ENCODE data around the gene KAT5.
A peak's percentile ranks its signal among the peaks of the same experiment; 100 is the strongest.
"Not testable (repeated sequence)": the region's sequence is repeated elsewhere in the genome, so short reads cannot be mapped to it uniquely, and the experiment has no call there.

KAT5 gene

DNA sequence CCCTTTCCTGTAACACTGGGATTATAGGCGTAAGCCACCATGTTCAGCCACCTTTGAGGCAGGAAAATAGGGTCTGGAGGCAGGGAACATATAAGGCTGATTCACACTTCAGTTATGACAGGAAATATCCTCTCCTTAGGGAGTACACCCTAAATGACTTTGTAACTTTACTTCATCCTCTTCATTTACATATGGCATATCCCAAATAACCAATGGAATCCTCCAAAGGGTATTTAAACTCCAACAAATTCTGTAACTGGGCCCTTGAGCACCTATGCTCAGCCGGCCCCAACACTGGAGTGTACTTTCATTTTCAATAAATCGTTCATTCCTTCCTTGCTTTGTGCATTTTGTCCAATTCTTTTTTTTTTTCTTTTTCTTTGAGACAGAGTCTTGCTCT lies 1.6 kb upstream of the KAT5 start:
- DNase-seq: no peak

DNA sequence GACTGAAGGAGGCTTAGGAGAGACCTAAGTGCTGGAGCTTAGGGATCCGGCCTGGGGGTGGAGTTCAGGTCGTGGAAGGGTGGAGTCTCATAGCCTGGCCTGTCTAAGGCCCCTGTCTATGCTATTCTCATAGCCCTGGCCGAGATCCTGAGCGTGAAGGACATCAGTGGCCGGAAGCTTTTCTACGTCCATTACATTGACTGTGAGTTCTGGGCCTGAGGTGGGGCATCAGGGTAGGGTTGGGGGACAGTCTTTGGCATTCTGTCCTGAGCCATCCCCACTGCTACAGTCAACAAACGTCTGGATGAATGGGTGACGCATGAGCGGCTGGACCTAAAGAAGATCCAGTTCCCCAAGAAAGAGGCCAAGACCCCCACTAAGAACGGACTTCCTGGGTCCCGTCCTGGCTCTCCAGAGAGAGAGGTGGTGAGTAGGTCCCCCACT lies 603 bp downstream of the KAT5 start:
- DNase-seq: no peak

DNA sequence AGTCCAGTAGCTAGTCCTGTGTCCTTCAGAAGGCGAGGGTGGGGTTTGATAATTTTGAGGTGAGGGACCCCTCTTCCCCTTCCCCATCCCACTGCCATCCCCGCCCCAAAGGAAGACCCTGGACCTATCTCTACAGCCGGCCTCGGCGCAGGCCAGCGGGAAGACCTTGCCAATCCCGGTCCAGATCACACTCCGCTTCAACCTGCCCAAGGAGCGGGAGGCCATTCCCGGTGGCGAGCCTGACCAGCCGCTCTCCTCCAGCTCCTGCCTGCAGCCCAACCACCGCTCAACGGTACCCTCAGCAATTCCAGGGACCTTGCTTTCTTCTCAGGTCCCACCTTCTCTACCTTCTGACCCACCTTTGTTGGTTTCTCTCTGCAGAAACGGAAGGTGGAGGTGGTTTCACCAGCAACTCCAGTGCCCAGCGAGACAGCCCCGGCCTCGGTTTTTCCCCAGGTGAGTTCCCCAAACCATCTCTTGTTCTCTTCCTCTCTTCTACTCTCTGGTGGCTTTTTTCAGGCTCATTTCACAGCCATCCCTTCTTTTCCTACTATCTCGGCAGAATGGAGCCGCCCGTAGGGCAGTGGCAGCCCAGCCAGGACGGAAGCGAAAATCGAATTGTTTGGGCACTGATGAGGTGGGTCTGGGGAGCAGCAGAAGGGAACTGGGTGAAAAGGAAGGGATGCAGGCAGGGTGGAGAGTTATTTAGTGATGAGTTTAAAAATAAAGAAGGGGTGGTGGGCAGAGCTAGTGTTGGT lies 1.3 kb downstream of the KAT5 start:
- no peak for DNase-seq

DNA sequence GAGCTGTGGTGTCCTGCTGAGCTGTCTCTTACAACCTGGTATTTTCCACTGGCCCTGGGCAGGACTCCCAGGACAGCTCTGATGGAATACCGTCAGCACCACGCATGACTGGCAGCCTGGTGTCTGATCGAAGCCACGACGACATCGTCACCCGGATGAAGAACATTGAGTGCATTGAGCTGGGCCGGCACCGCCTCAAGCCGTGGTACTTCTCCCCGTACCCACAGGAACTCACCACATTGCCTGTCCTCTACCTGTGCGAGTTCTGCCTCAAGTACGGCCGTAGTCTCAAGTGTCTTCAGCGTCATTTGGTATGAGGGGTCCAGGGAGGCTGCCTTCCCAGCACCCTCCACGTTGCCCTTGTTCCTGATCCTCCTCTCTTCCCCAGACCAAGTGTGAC lies 2.4 kb downstream of the KAT5 start:
- no peak for DNase-seq

DNA sequence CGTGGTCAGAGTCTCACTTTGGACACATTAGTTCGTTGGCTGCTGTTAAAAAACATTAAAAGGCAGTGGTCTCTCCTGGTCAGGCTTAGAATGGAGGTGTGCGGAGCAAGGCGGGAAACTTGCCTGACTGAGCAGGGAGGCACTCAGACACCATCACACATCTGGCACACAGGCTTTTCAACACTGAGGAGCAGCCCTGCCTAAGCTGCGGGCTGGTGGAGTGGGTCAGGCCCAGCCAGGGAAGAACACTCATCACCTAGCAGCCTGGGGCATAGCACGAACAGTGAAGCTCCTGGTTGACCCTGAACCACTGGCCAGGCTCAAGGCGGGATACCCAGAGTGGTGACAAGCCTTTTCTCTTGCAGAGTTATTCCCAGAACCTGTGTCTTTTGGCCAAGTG lies 4.2 kb downstream of the KAT5 start:
- no peak for DNase-seq

DNA sequence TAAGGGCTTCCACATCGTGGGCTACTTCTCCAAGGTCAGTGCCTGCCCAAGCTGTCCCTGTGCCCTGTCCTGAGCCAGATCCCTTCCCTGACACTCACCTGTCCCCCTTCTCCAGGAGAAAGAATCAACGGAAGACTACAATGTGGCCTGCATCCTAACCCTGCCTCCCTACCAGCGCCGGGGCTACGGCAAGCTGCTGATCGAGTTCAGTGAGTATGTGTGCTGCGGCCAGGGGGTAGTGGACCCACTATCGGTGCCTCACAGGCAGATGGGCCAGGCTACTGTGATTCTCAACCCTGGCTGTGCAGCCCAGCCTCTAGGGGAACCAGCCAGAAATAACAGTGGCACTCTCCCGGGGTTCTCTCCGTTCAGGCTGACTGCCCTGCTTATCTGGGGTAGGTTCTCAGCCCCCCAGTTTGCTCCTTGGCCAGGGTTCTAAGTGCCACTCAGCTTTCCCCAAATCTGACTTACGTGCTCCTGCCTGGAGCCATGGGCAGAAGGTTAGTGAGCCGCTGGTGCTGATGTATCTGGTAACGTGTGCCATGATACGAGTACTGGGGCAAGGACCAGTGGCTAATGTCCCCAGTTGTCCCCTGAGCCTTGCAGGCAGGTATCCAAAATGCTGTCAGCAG lies 4.8 kb downstream of the KAT5 start:
- no peak for DNase-seq

DNA sequence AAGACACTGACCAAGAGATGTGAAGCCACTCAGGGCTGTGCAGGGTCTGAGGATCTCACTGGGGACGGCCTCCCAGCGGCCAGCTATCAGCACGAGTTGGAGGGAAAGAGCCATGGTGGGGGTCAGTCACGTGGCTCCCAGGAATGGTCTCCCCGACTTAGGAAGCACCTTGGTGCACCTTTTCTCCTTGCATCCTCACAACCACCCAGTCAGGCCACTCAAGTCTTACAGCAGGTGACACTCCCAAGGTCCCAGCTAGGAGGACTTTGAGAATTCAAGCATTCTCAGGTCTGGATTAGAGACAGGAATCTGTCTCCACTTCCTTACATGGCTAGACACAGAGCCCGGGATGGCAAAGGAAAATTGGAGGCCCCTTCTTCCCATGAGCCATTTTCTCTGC lies 5.9 kb downstream of the KAT5 start:
- no peak for DNase-seq

DNA sequence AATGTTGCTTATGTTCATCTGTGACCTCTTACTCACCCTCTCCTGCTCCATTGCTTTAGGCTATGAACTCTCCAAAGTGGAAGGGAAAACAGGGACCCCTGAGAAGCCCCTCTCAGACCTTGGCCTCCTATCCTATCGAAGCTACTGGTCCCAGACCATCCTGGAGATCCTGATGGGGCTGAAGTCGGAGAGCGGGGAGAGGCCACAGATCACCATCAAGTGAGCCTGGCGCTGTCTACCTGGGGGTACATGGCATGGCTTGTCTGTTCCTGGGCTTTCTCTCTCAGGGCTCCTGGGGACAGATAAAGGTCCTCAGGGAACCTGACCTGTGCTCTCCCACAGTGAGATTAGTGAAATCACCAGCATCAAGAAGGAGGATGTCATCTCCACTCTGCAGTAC lies 6.5 kb downstream of the KAT5 start:
- DNase-seq: no peak

DNA sequence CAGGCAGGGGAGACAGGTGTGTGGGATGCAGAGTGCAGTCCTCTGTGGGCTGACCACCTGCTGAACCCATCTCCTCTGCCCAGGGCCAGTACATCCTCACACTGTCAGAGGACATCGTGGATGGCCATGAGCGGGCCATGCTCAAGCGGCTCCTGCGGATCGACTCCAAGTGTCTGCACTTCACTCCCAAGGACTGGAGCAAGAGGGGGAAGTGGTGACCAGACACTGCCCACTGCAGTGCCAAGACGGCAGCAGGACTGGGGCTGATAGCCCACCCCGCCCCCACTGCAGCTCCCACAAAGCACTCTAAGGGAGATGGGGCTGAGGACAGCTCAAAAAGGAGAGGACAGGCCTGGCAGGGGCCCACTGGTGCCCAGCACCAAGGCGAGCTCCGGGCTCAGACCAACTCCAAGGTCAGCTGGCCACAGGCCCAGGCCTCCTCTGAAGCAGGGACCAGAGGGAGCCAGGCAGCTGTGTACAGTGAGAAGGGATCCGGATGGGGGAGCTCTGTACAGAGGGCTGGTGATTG lies 7.0 kb downstream of the KAT5 start:
- DNase-seq: no peak

DNA sequence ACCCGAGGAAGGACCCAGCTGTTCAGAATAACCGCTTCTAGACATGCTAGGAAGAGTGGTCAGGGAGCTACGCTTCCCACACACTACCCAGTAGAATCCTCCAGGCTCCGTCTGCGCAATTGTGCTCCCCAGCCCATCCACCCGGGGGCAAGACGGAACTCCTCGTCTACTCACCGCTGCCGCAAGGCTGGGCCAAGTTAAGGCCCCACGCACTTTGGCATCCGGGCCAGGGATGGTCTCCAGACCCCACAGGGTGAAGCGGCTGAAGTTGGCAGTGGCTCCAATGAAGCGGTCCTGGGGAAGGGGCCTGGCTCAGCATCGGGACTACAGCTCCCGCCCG lies 7.8 kb downstream of the KAT5 start:
- no peak for DNase-seq

DNA sequence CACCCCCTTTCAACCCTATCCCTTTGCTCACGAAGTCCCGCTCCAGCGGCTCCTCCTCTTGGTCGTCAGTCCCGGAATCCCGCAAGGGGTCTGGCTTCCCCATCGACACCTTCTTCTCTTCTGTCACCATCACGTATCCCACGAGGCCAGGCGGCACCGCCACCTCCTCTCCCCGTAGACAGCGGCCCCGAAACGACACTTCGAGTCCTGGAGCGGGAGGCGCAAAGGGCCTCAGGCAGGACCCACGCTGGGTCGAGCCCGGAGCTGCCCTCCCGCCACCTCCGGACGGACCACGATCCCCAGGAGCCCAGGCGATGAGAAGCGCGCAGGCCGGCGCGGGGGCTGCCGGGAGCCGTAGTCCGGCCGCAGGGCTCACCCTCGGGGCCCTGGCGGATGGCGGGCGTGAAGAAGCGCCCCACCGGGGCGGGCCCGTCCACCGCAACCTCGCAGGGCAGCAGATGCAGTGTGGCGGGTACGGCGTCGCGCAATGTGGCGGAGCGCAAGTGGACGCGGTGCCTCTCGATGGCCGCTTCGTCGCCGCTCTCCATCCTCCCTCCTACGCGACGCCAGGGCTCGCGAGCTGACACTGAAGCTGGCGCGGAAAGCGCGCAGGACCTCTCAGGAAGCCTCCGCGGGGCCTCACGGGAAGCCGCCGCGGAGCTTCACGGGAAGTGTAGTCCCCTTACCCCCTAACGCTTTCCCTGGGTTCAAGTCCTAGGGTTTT lies 8.3 kb downstream of the KAT5 start, which contains the start of gene RNASEH2C:
Gene RNASEH2C (minus strand): TSS at position 588 of the 724 bp plus-strand sequence. CDS start 40 bp downstream, at position 548.
- peak; percentile 95 for DNase-seq

DNA sequence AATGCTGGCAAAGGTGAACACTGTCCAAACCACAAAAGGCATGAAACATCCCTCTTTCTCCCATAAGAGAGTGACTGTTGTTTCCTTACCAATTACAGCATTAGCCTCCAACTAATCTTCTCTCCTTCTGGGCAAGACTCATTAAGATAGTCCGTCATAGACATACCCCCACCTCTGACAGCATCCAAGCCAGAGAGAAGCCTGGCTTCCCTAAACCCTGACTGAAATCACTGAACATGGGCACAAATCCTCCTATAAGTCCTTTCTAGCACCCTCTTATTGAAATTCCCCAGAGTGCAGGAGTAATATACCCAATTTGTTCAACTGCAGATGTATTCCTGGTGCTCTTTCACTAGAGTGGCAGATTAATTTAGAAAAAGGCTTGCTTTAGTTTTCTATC lies 10.2 kb downstream of the KAT5 start:
- no peak for DNase-seq

DNA sequence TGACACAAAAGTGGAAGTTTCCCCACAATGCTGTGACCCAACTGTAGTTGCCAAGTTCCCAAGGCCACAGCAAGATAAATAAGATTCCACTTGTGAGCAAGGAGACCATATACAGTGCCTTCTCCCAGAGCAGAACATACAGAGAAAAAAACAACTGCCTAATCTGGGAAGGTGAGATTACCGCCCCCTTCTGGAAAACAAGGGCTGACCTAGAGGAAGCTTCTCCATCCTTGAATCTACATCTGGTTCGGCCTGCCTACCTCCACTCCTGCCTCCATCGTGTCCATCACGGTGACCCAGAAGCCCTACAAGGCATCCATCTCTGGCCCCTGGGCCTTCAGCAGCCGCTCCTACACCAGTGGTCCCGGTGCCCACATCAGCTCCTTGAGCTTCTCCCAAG lies 14.6 kb downstream of the KAT5 start:
- DNase-seq: no peak

DNA sequence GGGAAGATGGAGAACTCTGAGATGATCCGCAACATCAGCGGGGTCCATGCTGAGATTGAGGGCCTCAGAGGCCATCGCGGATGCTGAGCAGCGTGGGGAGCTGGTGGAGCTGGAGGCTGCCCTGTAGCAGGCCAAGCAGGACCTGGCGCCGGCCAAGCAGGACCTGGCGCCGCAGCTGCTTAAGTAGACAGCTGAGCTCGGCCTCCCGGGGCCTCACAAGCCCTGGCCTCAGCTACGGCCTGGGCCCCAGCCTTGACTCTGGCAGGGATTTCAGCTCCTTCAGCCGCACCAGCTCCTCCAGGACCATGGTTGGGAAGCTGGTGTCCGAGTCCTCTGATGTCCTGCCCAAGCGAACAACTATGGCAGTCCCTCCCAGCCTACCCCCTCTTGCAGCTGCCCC lies 15.8 kb downstream of the KAT5 start:
- no peak for DNase-seq

DNA sequence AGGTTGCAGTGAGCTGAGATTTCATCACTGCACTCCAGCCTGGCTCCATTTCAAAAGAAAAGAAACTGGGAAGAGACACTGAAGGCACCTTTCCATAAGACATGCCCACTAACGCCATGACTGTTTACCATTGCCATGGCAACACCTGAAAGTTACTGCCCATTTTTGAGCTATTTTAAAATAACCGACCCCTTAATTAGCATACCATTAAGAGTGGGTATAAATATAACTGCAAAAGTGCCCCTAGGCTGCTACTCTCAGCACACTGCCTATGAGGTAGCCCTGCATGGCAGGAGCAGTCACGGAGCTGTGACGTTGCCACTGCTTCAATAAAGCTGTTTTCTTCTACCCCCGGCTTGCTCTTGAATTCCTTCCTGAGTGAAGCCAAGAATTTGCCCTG lies 18.4 kb downstream of the KAT5 start:
- DNase-seq: no peak

DNA sequence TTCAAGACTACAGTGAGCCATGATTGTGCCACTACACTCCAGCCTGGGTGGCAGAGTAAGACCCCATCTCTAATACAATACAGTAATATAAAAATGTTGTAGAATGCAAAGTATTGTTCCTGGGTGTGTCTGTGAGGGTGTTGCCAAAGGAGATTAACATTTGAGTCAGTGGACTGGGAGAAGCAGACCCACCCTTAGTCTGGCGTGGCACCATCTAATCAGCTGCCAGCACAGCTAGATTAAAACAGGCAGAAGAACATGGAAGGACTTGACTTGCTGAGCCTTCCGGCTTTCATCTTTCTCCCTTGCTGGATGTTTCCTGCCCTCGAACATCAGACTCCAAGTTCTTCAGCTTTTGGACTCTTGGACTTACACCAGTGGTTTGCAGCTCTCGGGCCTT lies 23.1 kb downstream of the KAT5 start:
- DNase-seq: not testable (repeated sequence)

DNA sequence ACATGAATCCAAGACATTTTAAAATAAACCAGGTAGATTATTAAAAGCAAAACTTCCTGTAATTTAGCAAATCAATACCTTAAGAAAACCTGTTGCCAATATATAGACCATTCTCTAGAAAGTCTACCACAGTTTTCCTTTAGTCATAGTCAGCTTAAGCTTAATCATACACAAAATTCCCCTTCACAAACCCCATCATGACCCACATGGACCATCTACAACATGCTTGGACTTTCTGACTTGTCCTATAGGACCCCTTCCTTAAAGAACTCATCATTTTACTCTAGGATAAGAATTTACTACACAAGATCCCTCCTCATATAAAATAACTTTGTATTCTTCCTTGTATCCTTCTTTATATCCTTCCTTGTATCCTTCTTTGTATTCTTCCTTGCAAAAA lies 24.8 kb downstream of the KAT5 start:
- no peak for DNase-seq

DNA sequence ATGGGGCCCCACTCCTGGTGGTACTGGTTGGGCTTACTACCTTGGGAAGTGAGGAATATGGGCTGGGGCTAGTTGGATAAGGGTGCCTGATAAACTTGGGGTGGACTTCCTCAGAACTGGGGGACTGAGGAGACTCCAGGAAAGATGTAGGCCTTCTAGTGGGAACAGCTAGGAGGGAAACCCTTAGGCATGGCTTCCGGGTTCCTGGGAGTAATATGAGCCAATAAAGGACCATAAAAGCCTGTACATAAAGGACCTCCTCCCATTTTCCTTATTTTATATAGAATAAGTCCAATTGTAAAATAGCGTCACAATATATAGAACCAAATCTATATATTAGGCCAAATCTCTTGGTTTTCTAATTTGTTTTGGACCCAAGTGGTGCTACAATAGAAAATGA lies 27.0 kb downstream of the KAT5 start:
- no peak for DNase-seq

DNA sequence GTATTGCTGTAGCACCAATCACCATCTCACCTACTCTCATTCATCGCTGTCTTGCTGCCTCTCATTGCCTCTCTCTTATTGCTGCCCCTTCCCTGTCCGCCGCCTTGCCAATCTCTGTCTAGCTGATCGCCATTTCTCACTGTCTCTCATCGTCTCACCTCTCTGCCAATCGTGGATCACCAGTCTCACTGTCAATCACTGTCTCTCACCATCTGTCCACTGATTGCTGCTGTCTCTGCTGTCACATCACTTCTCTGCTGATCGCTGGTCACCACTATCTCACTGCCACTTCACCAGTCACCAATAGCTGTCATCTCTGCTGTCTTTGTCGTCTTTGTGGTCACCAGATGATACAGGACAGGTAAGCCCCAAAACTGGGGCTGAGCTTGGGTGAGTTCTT lies 29.1 kb downstream of the KAT5 start:
- DNase-seq: no peak

DNA sequence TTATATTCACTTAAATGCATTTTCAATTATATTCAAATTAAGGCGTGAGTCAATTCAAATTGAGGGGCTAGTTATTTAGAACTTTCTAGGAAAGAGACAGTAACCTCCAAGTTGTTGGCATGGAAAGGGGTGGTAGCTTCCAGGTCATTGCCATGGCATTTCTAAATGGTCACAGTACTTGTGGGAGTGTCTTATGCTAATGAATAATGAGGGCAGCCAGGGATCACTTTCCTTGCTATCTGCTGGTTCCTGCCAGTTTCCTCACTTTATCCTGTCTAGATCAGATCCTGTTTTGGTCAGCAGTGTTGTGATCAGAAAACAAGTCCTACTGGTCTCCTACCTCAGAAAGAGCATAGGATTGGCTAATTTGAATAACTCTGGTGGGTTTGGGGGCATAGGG lies 30.3 kb downstream of the KAT5 start:
- DNase-seq: no peak

DNA sequence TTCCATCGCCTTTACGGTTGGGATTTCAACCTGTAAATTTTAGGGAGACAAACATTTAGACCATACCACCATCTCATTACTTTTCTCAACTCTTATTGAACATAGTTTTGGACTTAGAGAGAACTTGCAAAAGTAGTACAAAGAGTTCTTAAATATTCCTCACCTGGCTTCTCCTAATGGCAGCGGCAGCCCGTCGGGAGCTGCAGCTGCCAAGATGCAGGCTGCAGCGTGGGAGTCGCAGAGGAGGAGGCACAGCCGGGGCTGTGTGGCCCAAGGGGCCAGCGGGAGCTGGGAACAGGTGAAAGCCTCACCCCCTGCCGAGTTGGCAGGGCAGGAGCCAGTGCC lies 31.6 kb downstream of the KAT5 start:
- DNase-seq: no peak

DNA sequence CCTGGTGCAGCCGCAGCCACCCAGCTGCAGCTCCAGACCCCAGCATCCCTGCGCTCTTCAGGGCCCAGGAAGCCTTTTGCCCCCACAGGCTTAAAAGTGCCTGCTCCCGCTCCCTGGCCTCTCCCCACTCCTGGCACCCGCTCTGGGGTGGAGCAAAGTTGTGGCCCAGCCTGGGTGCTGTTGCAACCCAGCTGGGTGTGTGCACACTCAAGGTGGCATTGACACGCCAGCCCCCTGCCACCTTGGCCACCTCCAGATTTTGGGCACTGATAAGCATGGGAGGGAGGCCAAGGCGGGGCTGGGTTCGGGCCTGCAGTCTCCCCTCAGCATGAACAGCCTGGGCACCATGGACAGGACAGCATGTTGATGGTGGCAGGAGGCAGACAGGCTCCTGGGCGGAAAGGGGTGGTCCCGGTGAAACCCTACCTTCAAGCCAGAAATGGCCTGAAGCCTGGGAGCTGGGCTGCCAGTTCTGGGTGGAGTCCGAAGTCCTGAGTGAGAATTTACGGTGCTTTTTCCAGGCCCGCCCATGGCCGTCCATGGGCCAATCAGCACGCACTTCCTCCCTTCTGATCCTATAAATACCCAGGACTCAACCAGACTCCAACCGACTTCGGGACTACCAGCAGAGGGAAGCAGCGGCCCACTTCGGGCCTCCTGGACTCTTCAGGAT lies 32.1 kb downstream of the KAT5 start:
- DNase-seq: peak; percentile 13

DNA sequence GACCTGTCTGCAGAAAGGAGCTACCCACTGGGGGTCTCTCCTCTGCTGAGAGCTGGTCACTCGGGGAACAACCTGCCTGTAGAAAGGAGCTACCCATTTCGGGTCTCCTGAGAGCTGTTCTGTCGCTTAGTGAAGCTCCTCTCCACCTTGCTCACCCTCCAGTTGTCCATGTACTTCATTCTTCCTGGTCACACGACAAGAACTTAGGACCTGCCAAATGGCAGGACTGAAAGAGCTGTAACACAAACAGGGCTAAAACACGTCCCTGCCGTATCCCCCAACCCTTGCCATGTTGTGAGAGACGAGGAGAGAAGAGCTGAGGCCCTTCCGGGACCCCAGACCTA lies 32.6 kb downstream of the KAT5 start:
- DNase-seq: no peak

DNA sequence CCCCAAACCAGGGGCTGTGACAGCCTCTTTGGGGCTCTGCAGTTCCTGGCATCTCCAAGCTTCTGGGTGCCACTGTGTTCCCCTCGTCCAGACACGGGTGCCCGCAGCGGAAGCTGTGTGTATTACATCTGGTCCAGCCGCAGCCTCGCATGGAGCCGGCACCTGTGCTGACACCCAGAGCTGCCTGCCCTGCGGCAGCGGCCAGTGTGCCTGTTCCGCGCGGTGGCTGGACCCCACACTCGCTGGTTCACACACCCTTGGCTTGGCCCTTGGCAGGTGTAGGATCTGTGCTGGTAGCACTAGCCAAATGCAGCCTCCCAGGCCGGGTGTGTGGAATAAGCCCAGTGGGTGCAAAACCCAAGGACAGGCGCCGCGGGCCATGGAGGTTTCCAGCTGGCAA lies 33.0 kb downstream of the KAT5 start:
- DNase-seq: no peak

Measured in eye (tissue), 1 donor.